ENCODE measurements around the gene SMG6.
A peak's percentile ranks its signal among the peaks of the same experiment; 100 is the strongest.

SMG6 gene

GRCh38 chr17:2238432-2239169, 65.0 kb downstream of the SMG6 start:
- no peak for DNase-seq (ENCODE audit: extremely low spot score, insufficient read length, low read depth)
- peak; percentile 97 for FAIRE-seq

- DNase-seq (ENCODE audit: extremely low spot score, insufficient read length, low read depth) (no peak), FAIRE-seq (peak; percentile 5)
Measured at GRCh38 chr17:2237950-2238349, 65.6 kb downstream of the SMG6 start.

GRCh38 chr17:2237521-2237921, 66.1 kb downstream of the SMG6 start:
- DNase-seq (ENCODE audit: extremely low spot score, insufficient read length, low read depth) (no peak), FAIRE-seq (peak; percentile 41)

- peak; percentile 54 for FAIRE-seq
Measured at GRCh38 chr17:2235792-2236366, 67.7 kb downstream of the SMG6 start.

GRCh38 chr17:2235265-2235664, 68.3 kb downstream of the SMG6 start:
- no peak for DNase-seq (ENCODE audit: extremely low spot score, insufficient read length, low read depth)
- FAIRE-seq, result no peak

More at GRCh38 chr17:2235792-2236366, 67.7 kb downstream of the SMG6 start:
- no peak for DNase-seq (ENCODE audit: extremely low spot score, insufficient read length, low read depth)

- DNase-seq (ENCODE audit: extremely low spot score, insufficient read length, low read depth) (no peak), FAIRE-seq (no peak)
Measured at GRCh38 chr17:2233441-2233947, 70.1 kb downstream of the SMG6 start.

GRCh38 chr17:2232244-2232638, 71.3 kb downstream of the SMG6 start:
- DNase-seq (ENCODE audit: extremely low spot score, insufficient read length, low read depth), result no peak
- FAIRE-seq, result no peak

GRCh38 chr17:2230877-2231276, 72.7 kb downstream of the SMG6 start:
- DNase-seq (ENCODE audit: extremely low spot score, insufficient read length, low read depth), result no peak
- no peak for FAIRE-seq

- no peak for DNase-seq (ENCODE audit: extremely low spot score, insufficient read length, low read depth)
- FAIRE-seq, result no peak
Measured at GRCh38 chr17:2227025-2227699, 76.4 kb downstream of the SMG6 start.

GRCh38 chr17:2223617-2223927, 80.0 kb downstream of the SMG6 start:
- FAIRE-seq (no peak), DNase-seq (ENCODE audit: extremely low spot score, insufficient read length, low read depth) (no peak)

GRCh38 chr17:2222901-2223616, 80.5 kb downstream of the SMG6 start:
- FAIRE-seq, result peak; percentile 92
- no peak for DNase-seq (ENCODE audit: extremely low spot score, insufficient read length, low read depth)

GRCh38 chr17:2222301-2222700, 81.3 kb downstream of the SMG6 start:
- DNase-seq (ENCODE audit: extremely low spot score, insufficient read length, low read depth) (no peak), FAIRE-seq (peak; percentile 33)

GRCh38 chr17:2218426-2218825, 85.2 kb downstream of the SMG6 start:
- peak; percentile 61 for FAIRE-seq
- DNase-seq (ENCODE audit: extremely low spot score, insufficient read length, low read depth), result no peak

- DNase-seq (ENCODE audit: extremely low spot score, insufficient read length, low read depth), result peak; percentile 64
Measured at GRCh38 chr17:2215616-2216364, 87.8 kb downstream of the SMG6 start.

GRCh38 chr17:2214929-2215615, 88.5 kb downstream of the SMG6 start:
- FAIRE-seq (no peak), DNase-seq (ENCODE audit: extremely low spot score, insufficient read length, low read depth) (no peak)

More at GRCh38 chr17:2215616-2216364, 87.8 kb downstream of the SMG6 start:
- FAIRE-seq, result peak; percentile 95

GRCh38 chr17:2214047-2214928, 89.3 kb downstream of the SMG6 start:
- DNase-seq (ENCODE audit: extremely low spot score, insufficient read length, low read depth), result no peak
- FAIRE-seq, result no peak

- FAIRE-seq (no peak), DNase-seq (ENCODE audit: extremely low spot score, insufficient read length, low read depth) (no peak)
Measured at GRCh38 chr17:2213291-2213960, 90.2 kb downstream of the SMG6 start.

Measured in GM18507 (cell line).